PC-3 (cell line): ENCODE results near the gene SF3B2. TPM values are rescaled to one million over a fixed set of nuclear protein-coding genes. Genes with fewer than 3 reads are reported as not detected.

Experiments used
- ATAC-seq: fragments of 200-7000 bp; cut with Tn5 transposase; 2 replicates; pipeline ENCODE4 v1.9.1; 2020; ENCODE audit warnings: mild to moderate bottlenecking, moderate library complexity
- BruUV-seq: library from RNA; stranded (reverse); fragments of 400-500 nt; replicated peaks from 2 replicates; lab custom pipeline; 2021; lab: Mats Ljungman, UMichigan
- CTCF ChIA-PET: fragments of 300-600 bp; sonication (Branson Sonifier 250); formaldehyde crosslinking; loops from one replicate; lab custom pipeline; 2022; ENCODE audit warnings: antibody characterized with exemption; lab: Charles Lee
- POLR2A ChIA-PET: fragments of 300-600 bp; sonication (Branson Sonifier 250); formaldehyde crosslinking; loops from one replicate; lab custom pipeline; 2022; ENCODE audit warnings: antibody characterized with exemption; ENCODE audit not compliant: unreplicated experiment; lab: Charles Lee
- DNase-seq: peaks from one replicate; pipeline ENCODE4 v3.0.0-alpha.2; 2015
- H2AFZ ChIP-seq: fragments of 300-600 bp; sonication (generic); 2 replicates; pipeline ENCODE4 v1.6.0; 2016; ENCODE audit warnings: antibody characterized with exemption, low read length
- H3F3A ChIP-seq: fragments of 300-600 bp; sonication (generic); one replicate; pipeline ENCODE4 v1.6.0; 2017; ENCODE audit warnings: antibody characterized with exemption, low read length, control low read depth, mild to moderate bottlenecking; ENCODE audit not compliant: unreplicated experiment
- H3K27ac ChIP-seq: fragments of 300-600 bp; sonication (generic); 2 replicates; pipeline ENCODE4 v1.5.1; 2016; ENCODE audit warnings: mild to moderate bottlenecking, low read length
- H3K27me3 ChIP-seq: fragments of 300-600 bp; sonication (generic); 2 replicates; pipeline ENCODE4 v1.6.1; 2016; ENCODE audit warnings: low read length, mixed read lengths
- H3K36me3 ChIP-seq: fragments of 300-600 bp; sonication (generic); 2 replicates; pipeline ENCODE4 v1.6.1; 2016; ENCODE audit warnings: low read depth, mixed run types, low read length, mixed read lengths
- H3K4me1 ChIP-seq: fragments of 300-600 bp; sonication (generic); 2 replicates; pipeline ENCODE4 v1.5.1; 2016; ENCODE audit warnings: low read length; ENCODE audit not compliant: insufficient read depth
- H3K4me2 ChIP-seq: fragments of 300-600 bp; sonication (generic); 2 replicates; pipeline ENCODE4 v1.6.0; 2016; ENCODE audit warnings: low read length
- H3K4me3 ChIP-seq: fragments of 300-600 bp; sonication (generic); 2 replicates; pipeline ENCODE4 v1.5.1; 2016; ENCODE audit warnings: mild to moderate bottlenecking, low read length, mixed read lengths
- H3K79me2 ChIP-seq: fragments of 300-600 bp; sonication (generic); 2 replicates; pipeline ENCODE4 v1.6.1; 2017; ENCODE audit warnings: low read length, mixed read lengths
- H3K9ac ChIP-seq: fragments of 300-600 bp; sonication (generic); 2 replicates; pipeline ENCODE4 v1.6.0; 2016; ENCODE audit warnings: mild to moderate bottlenecking, low read length
- H3K9me2 ChIP-seq: fragments of 300-600 bp; sonication (generic); replicated peaks from 2 replicates; pipeline ENCODE4 v1.6.1; 2016; ENCODE audit warnings: mixed run types, low read length, mixed read lengths
- H3K9me3 ChIP-seq: fragments of 300-600 bp; sonication (generic); 2 replicates; pipeline ENCODE4 v1.6.1; 2016; ENCODE audit warnings: low read length, mixed read lengths
- H4K20me1 ChIP-seq: fragments of 300-600 bp; sonication (generic); 2 replicates; pipeline ENCODE4 v1.6.1; 2016; ENCODE audit warnings: low read length, mixed read lengths
- CTCF ChIP-seq: fragments of 300-600 bp; sonication (generic); conservative IDR thresholded peaks from 2 replicates; pipeline ENCODE4 v1.5.1; 2017; ENCODE audit warnings: antibody characterized with exemption, low read depth, mild to moderate bottlenecking, low read length
- EZH2 ChIP-seq: fragments of 300-600 bp; sonication (generic); IDR thresholded peaks from one replicate; pipeline ENCODE4 v1.6.1; 2017; ENCODE audit warnings: antibody characterized with exemption, mild to moderate bottlenecking, low read length; ENCODE audit not compliant: unreplicated experiment
- EZH2phosphoT487 ChIP-seq: fragments of 300-600 bp; sonication (generic); IDR thresholded peaks from 2 replicates; pipeline ENCODE4 v1.6.1; 2018; ENCODE audit warnings: mild to moderate bottlenecking, antibody characterized with exemption, low read length, borderline replicate concordance
- intact Hi-C: fragments of 100-400 bp; cut with micrococcal nuclease; formaldehyde crosslinking; loops from 2 replicates; pipeline ENCODE4 v1.9.0; 2023
- total RNA-seq: library from RNA; depleted of rRNA; stranded (reverse); fragments of >200 nt; gene quantifications from 2 replicates; pipeline ENCODE4 v1.2.3, GENCODE V29; 2014

The SF3B2 gene
- total RNA-seq, 1 experiment from 2014 or later, result 241 TPM

GRCh38 chr11:66066751-66067150 lies 14.6 kb downstream of the SF3B2 start:
- Histone ChIP-seq H3K4me3 (no peak overlapping the region), H2AFZ (no peak overlapping the region), H3K9me2 (no peaks in the 10 kb centered on the region), H3K4me2 (no peak overlapping the region), H3K9ac (no peak overlapping the region), H3K4me1 (peaks cover 16% of the 10 kb centered on the region), H3K36me3 (peaks cover 70% of the 10 kb centered on the region), H4K20me1 (no peaks in the 10 kb centered on the region), H3K27ac (no peak overlapping the region), H3K27me3 (no peaks in the 10 kb centered on the region), H3K79me2 (peaks cover 23% of the 10 kb centered on the region), H3F3A (peaks cover 11% of the 10 kb centered on the region), H3K9me3 (no peaks in the 10 kb centered on the region)
- intact Hi-C loops, result no loop called here
- BruUV-seq, result no TSS peak
- POLR2A ChIA-PET, result no interaction called here
- no peak for ATAC-seq
- DNase-seq, result no peak
- CTCF ChIA-PET, result no interaction called here
- no peak for TF ChIP-seq CTCF
- TF ChIP-seq EZH2phosphoT487, result no peak
- no peak for TF ChIP-seq EZH2

GRCh38 chr11:66067640-66068039 lies 15.5 kb downstream of the SF3B2 start:
- POLR2A ChIA-PET, result no interaction called here
- intact Hi-C loops, result no loop called here
- BruUV-seq, result no TSS peak

More at GRCh38 chr11:66067640-66068039, 15.5 kb downstream of the SF3B2 start:
- ATAC-seq (no peak), DNase-seq (no peak)
- peaks cover 63% of the 10 kb centered on the region for H3K36me3 ChIP-seq
- no peaks in the 10 kb centered on the region for H3K9me2 ChIP-seq
- no peak overlapping the region for H3K4me2 ChIP-seq
- TF ChIP-seq CTCF (no peak), EZH2phosphoT487 (no peak), EZH2 (no peak)
- no peak overlapping the region for H2AFZ ChIP-seq
- H3K4me3 ChIP-seq, result no peak overlapping the region
- no peak overlapping the region for H3K9ac ChIP-seq
- H3K9me3 ChIP-seq, result no peaks in the 10 kb centered on the region
- no peaks in the 10 kb centered on the region for H4K20me1 ChIP-seq
- peaks cover 31% of the 10 kb centered on the region for H3K79me2 ChIP-seq
- peaks cover 24% of the 10 kb centered on the region for H3K4me1 ChIP-seq
- no peaks in the 10 kb centered on the region for H3K27me3 ChIP-seq
- H3K27ac ChIP-seq, result no peak overlapping the region
- H3F3A ChIP-seq, result peaks cover 11% of the 10 kb centered on the region
- CTCF ChIA-PET, result interaction anchor here (0.6 to 0.9 kb wide), 5 partner anchors 8 to 121 kb away, joined by 3 to 12 read pairs (median 4); no protein-coding TSS in a partner anchor
